Measurements from ENCODE around the gene GPN2. TPM values are rescaled to one million over a fixed set of nuclear protein-coding genes. Genes with fewer than 3 reads are reported as not detected.
A peak's percentile ranks its signal among the peaks of the same experiment; 100 is the strongest.

GPN2 gene
- total and polyA plus RNA-seq, 12 donors, result 12.4 to 31.3 (median 20.4) TPM

DNA sequence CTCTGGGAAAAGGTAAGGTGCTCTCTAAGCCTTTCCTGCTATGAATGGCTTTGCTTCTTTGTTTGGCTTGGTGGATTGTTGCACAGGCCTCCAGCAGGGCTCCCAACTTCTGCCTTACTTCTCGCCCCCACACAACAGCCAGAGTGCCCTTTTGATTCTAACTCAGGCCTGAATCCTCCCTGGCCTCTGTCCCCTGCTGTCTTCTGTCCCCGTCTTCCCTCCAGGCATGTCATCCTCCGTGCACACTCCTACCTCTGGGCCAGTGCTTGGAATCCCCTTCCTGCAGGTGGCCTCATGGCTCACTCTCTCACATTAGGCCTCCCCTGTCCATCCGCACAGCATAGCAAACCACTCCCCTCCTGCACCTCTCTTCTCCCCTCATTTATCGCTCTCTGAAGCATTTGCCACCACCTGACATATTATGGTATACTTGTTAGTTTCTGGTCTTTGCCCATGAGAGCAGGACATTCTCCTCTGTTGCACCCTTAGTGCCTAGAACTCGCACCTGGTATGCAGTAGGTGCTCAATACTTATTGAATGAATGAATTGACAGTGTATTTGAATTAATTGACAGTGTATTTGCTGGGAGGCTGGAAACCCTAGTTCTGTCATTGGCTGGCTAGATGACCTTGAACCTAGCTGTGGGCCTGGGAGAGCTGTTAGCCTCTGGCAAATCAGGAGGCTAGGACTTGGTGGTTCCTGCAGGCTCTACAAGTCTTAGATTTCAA lies 60.7 kb downstream of the GPN2 start:
- intact Hi-C loops (cut with DNase I), result no loop called here
- peak overlapping the region in 6 of 10 donors; percentile 43 to 90 (median 65) for H3K27ac ChIP-seq
- DNase-seq (no peak), ATAC-seq (no peak)
- peaks cover 12 to 62% (median 36%) of the 10 kb centered on the region in 9 donors for H3K4me1 ChIP-seq
- 88% methylated on average over 6 of the region's 6 CpGs for WGBS, 2 donors
- H3K27me3 ChIP-seq, result no peaks in the 10 kb centered on the region
- TF ChIP-seq, protein P1, sequence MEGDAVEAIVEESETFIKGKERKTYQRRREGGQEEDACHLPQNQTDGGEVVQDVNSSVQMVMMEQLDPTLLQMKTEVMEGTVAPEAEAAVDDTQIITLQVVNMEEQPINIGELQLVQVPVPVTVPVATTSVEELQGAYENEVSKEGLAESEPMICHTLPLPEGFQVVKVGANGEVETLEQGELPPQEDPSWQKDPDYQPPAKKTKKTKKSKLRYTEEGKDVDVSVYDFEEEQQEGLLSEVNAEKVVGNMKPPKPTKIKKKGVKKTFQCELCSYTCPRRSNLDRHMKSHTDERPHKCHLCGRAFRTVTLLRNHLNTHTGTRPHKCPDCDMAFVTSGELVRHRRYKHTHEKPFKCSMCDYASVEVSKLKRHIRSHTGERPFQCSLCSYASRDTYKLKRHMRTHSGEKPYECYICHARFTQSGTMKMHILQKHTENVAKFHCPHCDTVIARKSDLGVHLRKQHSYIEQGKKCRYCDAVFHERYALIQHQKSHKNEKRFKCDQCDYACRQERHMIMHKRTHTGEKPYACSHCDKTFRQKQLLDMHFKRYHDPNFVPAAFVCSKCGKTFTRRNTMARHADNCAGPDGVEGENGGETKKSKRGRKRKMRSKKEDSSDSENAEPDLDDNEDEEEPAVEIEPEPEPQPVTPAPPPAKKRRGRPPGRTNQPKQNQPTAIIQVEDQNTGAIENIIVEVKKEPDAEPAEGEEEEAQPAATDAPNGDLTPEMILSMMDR (IDR thresholded peaks at IDR 0.05), result no peak
- no peaks in the 10 kb centered on the region for H3K9me3 ChIP-seq
- H3K4me3 ChIP-seq, result peak overlapping the region in 1 of 10 donors; percentile 73
- H3K36me3 ChIP-seq, result peaks cover 0 to 44% (median 20%) of the 10 kb centered on the region in 9 donors

DNA sequence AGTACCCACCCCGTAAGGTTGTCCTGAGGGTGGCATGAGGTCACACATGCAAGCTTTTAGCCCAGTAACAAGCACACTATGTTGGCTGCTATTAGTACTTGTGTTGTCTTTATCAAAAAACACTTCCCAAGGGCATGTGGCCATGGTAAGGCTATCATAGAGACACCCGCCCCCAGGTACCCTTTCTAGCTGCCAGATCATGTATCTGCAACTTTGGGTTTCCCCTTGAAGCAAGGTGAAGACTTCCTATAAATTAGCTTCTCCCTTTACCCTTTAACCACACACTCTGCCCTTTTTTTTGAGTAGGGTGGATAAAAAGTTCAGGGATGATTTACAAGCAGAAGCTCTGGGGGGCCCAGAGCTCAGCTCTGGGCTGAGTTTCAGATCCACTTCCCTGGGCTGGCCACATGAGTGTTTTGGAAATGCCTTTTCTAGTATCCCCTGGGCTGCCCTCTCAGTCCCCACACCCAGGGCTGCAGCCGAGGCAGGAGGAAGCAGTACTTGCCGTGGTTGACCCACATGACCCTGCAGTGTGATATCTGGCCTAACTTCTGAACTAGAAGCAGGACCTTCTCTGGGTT lies 61.6 kb downstream of the GPN2 start:
- peak overlapping the region in 9 of 10 donors; percentile 33 to 90 (median 53) for H3K27ac ChIP-seq
- peak in 7 of 8 donors; percentile 23 to 61 (median 42) for ATAC-seq
- DNase-seq, result no peak
- no peaks in the 10 kb centered on the region for H3K9me3 ChIP-seq
- no peaks in the 10 kb centered on the region for H3K27me3 ChIP-seq
- 30 to 38% methylated on average over 4 of the region's 4 CpGs for WGBS, 2 donors
- peaks cover 0 to 36% (median 13%) of the 10 kb centered on the region in 9 donors for H3K36me3 ChIP-seq
- intact Hi-C loops (cut with DNase I), result no loop called here
- H3K4me1 ChIP-seq, result peaks cover 12 to 55% (median 36%) of the 10 kb centered on the region in 9 donors
- H3K4me3 ChIP-seq, result peak overlapping the region in 4 of 10 donors; percentile 0 to 93 (median 76)
- TF ChIP-seq, protein P1 (IDR thresholded peaks at IDR 0.05), result no peak

DNA sequence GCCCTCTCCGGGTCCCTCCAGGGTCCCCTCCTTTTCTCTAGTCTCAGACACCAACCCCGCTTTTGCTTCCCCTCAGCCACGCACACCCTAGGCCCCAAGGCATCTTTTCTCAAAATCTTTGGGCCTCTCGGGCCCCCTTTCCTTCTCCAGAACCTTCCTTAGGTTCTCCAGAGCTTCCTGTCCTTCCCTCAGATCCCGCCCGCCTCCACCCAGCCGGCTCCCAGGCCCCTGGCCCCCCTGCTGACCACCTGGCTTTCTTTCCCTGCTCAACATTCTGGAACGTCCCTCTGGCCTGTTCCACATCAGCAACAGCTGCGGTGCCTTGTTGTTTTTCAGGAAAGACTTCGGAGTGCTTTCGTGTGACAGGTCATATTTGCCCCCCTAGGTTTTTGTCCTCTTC lies 62.4 kb downstream of the GPN2 start:
- intact Hi-C loops (cut with DNase I), result no loop called here
- peak in 5 of 8 donors; percentile 4 to 41 (median 12) for ATAC-seq
- no peak for DNase-seq

DNA sequence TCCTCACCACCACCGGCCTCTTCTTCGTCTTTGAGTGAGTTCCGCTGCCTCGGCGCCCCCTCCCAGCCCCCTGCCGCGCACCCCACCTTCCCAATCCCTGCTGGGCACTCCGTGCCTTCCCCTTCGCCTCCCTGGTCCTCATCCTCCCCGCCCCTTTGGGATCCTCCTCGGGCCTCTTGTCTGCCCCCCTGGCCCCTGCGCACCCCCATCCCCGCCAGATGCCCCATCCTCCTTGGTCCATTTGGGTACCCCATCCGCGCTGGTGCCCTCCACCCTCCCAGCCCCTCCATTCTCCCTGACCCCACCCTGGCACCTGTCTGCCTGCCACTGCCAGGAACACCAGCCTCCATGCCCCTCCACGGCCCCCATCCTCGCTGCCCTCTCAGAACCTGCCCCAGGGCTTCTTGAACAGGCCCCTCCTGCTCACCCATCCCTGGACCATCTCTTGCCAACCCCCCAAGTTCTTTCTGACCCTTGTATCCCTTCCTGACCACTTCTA lies 62.9 kb downstream of the GPN2 start:
- H3K4me3 ChIP-seq, result peak overlapping the region; percentile 66 to 93 (median 73)
- DNase-seq, result no peak
- H3K27me3 ChIP-seq, result no peaks in the 10 kb centered on the region
- WGBS, 2 donors, result 5 to 6% methylated on average over 16 to 17 of the region's 17 CpGs
- peaks cover 12 to 50% (median 36%) of the 10 kb centered on the region in 9 donors for H3K4me1 ChIP-seq
- peak overlapping the region; percentile 13 to 90 (median 78) for H3K27ac ChIP-seq
- ATAC-seq, result peak in 2 of 8 donors; percentile 2 to 27
- peaks cover 0 to 22% (median 0%) of the 10 kb centered on the region in 9 donors for H3K36me3 ChIP-seq
- H3K9me3 ChIP-seq, result no peaks in the 10 kb centered on the region
- intact Hi-C loops (cut with DNase I), result no loop called here
- TF ChIP-seq, protein P1 (IDR thresholded peaks at IDR 0.05), result no peak

More for the DNA sequence above, 62.4 kb downstream of the GPN2 start:
- Histone ChIP-seq H3K27me3 (no peaks in the 10 kb centered on the region), H3K9me3 (no peaks in the 10 kb centered on the region), H3K4me3 (peak overlapping the region in 9 of 10 donors; percentile 70 to 93 (median 73)), H3K36me3 (peaks cover 0 to 27% (median 5%) of the 10 kb centered on the region in 9 donors), H3K4me1 (peaks cover 12 to 50% (median 36%) of the 10 kb centered on the region in 9 donors), H3K27ac (peak overlapping the region in 7 of 10 donors; percentile 33 to 90 (median 80))
- 23 to 26% methylated on average over 11 of the region's 11 CpGs for WGBS, 2 donors
- TF ChIP-seq, protein P1 (IDR thresholded peaks at IDR 0.05), result no peak

Data from heart right ventricle (tissue), 16 donors.